Skin epidermis (tissue), 12 donors: Measurements from ENCODE around the gene KCND3.
A peak's percentile ranks its signal among the peaks of the same experiment; 100 is the strongest.

Experiments
- H3K27ac ChIP-seq, 21 experiments: fragments of 200-600 bp; sonication (generic) in 11 of 21; one replicate each; pipeline ENCODE4 v1.5.0; 2020; ENCODE audit warnings: mild to moderate bottlenecking in 3 of 21, inconsistent platforms in 2 of 21, moderate library complexity in 2 of 21
- H3K4me3 ChIP-seq, 7 experiments: fragments of 200-600 bp; sonication (generic) in 2 of 7; one replicate each; pipeline ENCODE4 v1.5.0; 2020; ENCODE audit warnings: inconsistent platforms in 2 of 7, mild to moderate bottlenecking in 2 of 7, moderate library complexity in 1 of 7

KCND3 gene

DNA sequence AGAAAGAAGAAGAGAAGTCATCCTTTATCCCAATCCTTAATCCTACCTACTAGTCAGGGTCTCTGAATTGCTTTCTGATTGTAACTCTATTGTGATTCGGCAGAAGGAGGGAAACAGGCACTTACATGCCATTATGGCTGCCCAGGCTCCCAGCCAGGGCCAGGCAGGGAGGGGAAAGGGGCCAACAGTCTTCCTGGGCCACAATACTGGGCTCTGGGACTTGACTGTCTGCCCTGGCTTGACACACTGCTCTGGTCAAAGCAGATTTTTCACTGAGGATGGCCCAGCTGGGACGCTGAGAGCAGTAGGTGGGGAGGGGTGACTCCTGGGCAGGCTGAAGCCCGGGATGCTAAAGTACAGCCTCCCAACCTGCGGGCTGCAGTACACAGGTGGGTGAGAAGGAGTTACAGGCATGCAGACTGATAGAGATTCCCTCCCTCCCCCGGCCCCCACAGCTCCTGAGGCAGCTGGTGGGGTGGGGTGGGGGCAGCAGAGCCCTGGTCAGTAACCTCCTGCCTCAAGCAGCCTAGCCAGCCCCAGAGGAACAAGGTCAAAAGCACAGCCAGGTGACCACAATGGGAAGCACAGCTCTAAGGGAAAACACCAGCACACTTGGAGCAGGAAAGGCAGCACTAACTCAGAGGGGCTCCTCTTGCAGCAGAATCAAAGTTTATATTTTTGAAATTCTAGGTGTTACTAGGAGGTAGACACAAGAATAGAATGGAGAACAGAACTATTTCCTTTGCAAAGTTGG, 25.3 kb downstream of the KCND3 start:
- no peak overlapping the region for H3K27ac ChIP-seq

DNA sequence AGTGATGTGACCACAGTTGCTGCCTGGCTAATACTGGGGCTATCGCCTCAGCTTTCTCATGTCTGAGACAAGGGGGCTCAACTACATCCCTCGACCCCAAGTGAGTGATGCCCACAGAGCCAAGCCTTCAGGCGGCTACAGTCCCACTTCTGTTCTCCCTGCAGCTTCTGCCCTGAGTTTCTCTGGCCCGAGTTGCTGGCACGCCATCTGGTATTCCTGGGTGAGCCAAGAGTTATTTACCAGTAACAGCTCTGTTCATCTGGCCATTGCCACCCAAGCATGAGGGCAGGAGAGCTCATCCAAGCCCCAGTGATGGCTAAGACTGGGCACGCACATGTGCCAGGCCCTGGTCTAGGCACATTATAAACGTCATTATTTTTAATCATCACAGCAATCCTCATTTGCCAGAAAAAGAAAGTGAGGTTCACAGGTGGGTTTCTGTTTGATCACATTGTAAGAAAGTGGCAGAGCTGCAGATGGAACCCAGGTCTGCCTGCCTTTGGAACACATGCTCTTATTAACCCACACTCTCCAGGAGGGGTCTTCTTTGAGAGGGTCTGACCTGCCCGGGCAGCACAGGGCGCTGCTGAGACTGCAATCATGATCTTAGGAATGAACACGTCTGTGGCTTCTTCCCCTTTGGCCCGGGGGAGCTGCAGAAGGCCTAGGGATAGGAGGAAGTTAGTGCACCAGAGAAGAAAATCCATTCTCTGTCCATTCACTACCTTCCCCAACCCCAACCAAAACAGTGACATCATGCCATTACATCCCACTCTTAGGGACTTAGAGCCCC, 27.5 kb downstream of the KCND3 start:
- H3K4me3 ChIP-seq, result no peak overlapping the region

More for the DNA sequence above, 25.3 kb downstream of the KCND3 start:
- no peak overlapping the region for H3K4me3 ChIP-seq

DNA sequence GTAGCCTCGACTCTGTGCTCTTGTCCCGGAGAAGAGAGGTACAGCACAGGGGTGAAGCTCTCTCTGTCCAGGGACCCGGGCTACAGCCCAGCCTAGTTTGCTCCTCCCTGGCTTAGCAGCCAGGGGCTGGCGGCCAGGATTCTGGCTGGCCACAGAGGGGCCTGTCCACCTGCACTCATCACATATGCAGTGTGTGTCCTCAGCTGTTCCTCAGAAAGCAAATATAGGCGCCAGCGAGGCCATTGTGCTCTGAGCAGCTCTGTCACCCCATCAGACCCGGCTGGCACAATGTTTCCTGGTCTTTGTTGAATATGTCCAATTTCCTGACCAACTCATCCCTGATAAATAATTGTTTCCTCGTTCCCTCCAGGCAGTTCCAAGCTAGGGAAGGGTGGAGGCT, 28.5 kb downstream of the KCND3 start:
- no peak overlapping the region for H3K27ac ChIP-seq
- no peak overlapping the region for H3K4me3 ChIP-seq

More for the DNA sequence above, 27.5 kb downstream of the KCND3 start:
- no peak overlapping the region for H3K27ac ChIP-seq

DNA sequence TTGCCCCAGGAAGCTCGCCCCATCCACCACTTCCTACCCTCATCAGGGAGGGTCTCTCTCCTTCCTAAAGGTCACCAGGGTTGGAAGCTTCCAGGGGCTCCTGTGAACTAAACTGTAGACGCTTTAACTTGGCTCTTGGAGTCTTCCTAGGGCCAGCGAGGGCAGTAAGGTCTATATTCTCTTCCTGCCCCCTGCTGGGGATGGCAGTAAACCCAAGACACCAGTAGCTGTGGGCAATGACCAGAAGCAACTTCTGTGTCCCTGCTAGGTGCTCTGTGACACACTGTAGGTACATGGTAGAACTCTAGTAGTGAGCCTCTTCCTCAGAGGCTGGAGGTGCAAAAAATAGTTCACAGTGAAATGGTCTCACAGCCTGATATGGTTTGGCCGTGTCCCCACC, 30.0 kb downstream of the KCND3 start:
- Histone ChIP-seq H3K27ac (no peak overlapping the region), H3K4me3 (no peak overlapping the region)

DNA sequence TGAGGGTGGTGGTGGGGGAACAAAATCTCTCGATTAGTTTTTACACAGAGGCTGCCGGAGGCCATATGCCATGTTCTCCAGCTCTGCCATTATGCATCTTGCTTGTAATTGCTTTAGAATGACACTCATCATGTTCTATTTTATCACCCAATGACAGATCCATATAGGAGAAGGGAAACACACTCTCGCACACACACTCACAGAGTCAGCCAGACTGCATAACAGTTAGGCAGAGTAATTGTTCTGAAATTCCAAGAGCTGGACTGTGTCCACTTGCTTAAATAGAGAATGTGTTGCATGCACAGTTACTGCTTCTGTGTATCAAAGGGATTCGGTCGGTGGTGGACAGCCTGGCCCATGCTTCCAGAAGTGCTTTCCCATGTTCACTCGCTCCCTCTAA, 30.6 kb downstream of the KCND3 start:
- H3K27ac ChIP-seq, result no peak overlapping the region
- no peak overlapping the region for H3K4me3 ChIP-seq

DNA sequence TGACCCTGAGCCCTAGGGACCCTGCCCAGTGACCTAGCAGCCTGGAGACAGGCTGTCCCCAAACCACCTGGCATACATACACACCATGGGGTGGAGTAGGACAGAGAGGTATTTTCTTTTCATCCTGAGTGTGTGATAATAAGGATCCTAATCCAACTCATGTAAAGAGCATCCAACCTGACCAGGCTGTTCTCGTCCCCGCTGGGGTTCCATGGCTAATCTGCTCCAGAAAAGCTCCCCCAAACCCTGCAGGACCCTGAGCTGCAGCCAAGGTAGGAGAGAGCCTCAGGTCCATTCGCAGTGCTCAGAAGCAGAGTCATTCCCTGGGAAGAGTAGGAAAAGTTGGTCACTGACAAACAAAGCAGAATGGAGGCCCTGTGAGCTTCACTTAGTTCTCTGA, 31.4 kb downstream of the KCND3 start:
- Histone ChIP-seq H3K4me3 (no peak overlapping the region), H3K27ac (no peak overlapping the region)

DNA sequence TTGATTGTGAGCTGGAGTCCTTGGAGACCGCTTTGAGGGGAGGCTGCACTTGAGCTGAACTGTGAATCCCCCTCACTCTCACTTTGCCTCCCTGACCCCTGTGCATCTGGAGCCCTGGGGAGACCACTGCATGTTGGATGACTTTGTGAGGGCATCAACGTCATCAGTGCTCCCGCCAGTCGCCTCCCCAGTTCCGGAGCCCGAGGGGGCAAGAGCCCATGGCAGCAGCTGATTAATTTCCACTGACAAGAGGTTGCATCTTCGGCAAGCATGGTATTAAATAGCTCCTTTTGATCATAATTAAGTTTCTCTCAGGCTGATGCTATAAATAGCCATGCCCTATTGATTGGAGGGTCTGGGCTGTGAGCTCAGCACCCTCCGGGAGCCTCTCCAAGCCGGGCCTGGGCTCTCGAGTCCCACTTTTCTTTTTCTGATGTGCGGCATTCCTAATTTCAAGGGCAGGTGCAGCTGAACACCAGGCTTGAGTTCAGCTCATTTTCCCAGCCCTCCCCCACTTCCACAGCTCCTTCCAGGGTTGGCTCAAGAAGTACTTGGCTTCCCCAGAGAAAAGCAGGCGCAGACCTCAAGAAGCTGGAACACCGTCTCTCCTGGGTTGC, 33.2 kb downstream of the KCND3 start:
- H3K27ac ChIP-seq, result no peak overlapping the region

DNA sequence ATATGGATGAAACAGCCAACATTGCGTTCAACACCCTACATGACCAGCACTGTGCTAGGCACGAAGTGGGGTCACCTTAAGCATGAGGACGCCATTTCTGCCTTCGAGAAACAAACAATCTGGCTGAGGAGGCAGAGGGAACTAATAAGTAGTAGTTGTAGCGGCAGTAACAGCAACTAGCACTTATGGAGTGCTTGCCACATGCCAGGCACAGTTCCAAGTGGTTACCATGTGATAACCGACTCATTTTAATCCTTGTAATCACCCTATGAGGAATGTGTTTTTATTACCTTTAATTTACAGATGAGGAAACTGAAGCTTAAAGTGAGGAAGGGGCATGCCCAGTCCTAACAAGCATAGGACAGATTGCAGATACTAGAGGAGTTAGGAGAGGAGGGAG, 33.7 kb downstream of the KCND3 start:
- Histone ChIP-seq H3K4me3 (no peak overlapping the region), H3K27ac (no peak overlapping the region)

More for the DNA sequence above, 33.2 kb downstream of the KCND3 start:
- H3K4me3 ChIP-seq, result no peak overlapping the region

DNA sequence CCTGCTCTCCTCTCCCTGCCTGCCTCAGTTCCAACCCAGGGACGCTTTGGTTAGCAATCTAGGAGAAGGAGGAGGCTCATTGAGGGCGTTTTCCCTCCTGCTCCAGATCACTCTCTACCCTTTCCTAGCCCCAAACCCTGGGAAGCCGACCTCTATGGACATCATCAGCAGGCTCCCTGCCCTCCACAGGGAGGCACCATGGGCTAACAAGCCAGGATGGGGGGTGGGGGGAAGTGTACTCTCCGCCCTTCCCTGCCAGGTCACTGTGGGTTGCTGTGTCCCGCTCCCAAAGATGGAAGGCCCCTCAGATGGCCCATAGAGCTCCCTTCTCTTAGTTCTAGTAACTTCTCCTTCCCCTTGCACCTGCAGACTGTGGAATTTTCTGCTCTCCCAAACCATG, 35.7 kb downstream of the KCND3 start:
- no peak overlapping the region for H3K4me3 ChIP-seq
- no peak overlapping the region for H3K27ac ChIP-seq

DNA sequence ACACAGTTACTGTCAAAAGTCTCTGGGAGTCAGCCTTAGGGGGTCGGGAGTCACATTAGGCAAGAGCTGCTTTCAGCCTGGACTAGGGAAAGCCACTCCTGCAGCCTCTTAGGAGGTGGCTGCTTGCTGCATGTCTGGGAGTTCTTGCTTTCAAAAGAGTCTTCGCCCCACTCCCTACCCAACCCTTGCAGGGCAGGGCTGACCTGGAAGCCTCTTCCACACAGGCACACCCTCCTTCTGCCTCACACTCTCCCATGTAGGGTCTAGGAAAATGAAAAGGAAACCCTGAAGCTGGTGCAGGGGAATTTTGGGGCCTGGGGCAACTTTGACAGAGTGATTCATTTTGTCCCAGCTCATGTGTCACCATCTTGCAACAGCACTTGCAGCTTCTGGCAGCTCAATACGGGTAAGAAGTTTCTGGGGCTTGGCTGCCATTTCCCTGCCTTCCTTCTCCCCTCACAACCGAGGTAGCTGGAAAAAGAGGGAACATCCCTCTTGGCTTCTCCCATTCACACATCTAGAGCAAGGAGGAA, 37.3 kb downstream of the KCND3 start:
- no peak overlapping the region for H3K4me3 ChIP-seq
- H3K27ac ChIP-seq, result peak overlapping the region in 6 of 21 experiments; percentile 10 to 58 (median 28)

DNA sequence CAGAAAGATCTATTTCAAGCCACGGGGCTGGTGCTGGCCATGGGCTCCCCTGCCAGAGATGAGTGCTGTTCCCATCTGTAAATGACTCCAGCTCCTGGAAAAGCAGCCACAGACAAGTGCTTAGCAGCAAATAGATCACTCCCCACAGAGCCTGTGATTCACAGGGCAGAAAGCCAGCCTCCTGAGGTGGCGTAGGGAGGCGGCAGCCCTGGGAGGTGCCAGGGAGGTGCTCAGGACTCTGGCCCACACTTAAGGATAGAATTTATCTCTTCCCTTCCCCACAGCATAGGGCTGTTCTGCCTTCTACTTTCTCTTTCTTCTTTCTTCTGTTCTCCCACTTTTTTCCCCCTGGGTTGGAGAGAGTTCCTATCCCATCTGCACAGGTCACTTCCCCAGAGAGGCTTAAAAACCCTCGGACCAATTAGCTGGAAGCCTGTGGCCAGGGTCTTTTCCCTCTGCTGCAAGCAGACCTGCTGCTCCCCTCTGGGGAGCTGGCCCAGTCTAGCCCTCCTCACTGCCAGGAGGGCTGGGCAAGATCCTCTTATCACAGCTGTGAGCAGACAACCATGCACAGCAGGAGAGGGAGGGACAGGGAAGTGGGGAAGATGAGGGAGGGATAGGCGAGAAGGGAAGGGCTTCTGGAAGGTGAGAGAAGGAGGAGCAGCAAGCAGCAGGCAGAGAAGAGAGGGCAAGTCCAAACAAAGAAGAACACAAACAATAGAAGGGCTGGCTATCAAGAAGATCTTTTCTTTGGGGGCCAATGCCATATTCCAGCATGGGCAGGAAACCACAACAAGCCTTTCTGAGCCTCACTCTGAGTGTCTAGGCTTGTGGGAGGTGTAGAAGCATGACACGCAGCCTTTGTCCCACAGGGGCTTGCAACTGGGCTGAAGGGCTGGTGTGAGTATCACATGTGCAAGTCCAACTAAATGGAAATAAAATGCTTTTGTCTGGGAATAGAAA, 41.0 kb downstream of the KCND3 start:
- Histone ChIP-seq H3K4me3 (peak overlapping the region in 1 of 7 experiments; percentile 12), H3K27ac (peak overlapping the region in 16 of 21 experiments; percentile 15 to 80 (median 65))

DNA sequence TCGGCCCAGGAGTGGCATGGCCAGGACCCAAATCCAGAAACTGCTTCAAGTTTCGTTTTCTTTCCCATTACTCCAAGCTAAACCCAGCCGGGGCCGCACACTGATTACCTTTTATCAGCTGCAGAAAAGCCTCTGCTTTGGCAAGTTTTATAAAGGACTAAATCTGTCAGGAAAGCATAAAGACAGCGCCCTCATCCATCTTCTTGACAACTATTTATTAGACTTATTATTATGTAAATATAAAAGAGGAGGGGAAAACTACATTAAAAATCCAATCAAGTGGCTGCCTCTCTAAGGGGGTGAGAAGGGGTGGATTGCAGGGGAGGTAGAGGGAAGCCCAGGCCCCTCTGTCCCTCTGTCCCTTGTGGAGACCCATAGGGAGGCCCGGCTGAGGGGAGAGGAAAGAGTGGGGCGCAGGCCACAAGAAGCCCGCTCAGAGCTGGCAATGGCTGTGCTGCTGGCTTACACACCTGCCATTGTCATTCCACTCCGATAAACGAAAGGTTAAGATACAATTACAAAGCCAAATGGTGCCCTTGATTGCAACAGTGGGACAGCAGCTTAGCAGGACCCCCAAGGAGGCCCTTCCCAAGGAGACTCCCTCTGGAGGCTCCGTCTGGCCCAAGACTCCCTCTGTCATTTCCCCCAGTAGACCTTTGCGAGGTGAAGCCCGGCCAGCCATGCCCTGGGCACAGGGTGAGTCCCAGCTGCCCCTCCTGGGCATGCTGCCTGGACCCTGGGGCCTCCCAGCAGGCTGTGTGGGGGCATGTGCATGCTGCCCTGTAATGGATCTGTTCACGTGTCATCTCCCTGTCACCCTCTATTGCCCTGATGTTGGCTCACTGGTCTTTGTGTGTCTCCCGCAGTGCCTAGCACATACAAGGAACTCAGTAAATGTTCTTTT, 45.4 kb downstream of the KCND3 start:
- no peak overlapping the region for H3K4me3 ChIP-seq
- H3K27ac ChIP-seq, result no peak overlapping the region

DNA sequence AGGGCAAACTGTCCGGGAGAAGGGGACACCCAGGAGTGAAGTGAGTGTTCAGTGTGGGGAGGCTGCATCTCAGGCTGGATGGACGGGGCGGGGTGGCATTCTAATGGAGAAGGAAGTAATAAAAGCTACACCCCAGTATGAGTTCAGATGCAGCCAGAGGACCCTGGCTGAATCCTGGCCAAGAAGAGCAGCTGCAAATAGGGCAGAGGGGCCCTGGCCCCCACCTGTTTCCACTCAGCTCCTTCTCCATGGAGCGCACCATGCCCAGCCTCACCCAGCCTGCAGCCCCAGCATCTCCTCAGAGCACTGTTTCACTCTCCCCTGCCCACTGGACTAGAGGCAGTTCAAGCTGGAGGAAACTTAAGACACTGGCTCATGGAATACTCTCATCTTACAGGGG, 46.4 kb downstream of the KCND3 start:
- no peak overlapping the region for H3K27ac ChIP-seq
- H3K4me3 ChIP-seq, result no peak overlapping the region

DNA sequence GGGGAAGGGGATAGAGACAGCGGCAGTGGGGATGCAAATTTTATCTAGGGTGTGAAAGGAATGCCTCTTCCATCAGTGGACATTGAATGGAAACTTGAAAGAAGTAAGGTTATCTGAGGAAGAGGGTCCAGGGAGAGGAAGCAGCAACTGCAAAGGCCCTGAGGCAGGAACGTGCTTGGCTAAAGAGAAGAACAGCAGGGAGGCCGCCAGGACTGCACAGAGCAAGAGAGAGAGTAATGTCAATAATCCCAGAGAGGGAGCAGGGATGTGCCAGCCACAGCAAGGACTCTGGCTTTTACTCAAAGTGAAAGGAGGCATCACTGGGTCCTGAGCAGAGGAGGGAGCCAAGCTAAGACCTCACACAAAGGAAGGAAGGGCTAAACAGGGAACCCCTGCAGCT, 50.9 kb downstream of the KCND3 start:
- no peak overlapping the region for H3K27ac ChIP-seq
- H3K4me3 ChIP-seq, result no peak overlapping the region

DNA sequence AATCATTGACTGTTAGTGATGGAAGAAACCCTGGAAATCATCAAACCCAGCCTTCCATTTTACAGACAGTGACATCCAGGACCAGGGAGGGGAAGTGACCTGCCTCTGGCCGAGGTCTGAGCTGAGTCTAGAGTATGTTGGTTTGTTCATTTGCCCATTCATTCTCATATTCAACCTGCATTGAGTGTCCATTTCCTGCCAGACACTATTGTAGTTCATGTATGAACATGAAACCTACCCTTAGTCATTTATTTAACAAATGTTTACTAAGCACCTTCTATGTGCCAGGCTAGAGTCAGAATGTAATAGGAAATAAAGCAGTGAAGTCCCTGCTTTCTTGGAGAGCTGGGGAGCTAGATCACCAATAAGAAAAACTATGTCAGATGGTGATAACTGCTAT, 51.3 kb downstream of the KCND3 start:
- no peak overlapping the region for H3K27ac ChIP-seq
- no peak overlapping the region for H3K4me3 ChIP-seq

DNA sequence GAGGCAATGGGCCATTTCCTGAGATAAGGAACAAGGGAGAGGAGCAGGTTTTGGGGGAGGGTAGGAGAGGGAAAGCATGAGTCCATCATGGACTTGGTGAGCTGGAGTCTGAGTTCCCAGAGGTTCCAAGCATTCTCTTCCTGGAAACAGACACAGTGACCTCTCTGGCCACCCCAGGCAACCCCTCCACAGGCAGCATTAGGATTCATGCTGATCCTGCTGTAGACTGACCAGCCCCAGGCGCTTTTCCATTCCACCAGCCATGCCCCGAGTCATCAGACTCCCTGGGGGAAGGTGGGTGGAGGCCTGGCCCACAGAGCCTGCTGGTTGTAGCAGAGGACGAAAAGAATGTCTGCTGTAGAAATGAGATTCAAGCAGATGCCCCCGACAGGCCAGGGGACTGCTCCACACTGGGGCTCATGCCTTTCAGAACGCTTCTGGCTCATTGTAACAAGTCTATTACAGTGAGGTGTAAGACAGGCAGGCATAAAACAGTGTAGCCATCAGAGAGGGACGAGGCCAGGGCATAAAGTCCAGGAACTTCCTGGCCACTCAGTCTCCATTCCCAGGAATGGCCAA, 52.2 kb downstream of the KCND3 start:
- H3K27ac ChIP-seq, result no peak overlapping the region
- H3K4me3 ChIP-seq, result no peak overlapping the region

DNA sequence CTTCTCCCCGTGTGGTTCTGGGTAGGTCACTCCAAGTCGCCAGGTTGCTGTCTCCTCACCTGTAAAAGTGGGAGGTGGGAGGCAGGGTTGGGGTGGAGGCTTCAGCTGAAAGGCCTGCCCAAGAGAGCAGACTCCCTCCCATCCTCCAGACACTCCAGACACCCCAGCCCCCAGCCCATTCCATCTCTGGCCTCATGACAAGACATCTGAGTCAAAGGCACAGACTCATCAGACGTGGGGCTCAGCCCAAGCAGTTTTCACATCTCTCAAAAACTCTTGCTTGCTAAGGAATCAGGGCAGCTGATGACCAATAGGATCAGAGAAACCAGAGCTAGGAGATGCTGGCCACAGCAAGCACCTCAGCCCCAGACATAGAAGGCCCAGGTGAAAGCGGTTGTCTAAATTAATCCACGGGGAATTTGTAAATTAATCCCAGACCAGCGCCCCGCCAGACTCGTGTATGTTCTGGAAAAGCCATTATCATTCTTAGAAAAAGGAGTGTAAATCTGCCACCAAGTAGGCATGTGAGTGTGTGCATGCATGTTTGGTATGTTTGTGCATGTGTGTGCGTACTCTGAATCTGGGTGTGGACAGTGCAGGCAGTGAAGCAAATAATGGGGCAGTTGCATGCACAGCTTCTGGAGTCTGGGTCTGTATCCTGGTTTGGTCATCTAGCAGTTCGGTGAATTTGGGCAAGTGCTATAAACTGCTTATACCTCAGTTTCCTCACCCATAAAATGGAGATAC, 55.2 kb downstream of the KCND3 start:
- Histone ChIP-seq H3K27ac (no peak overlapping the region), H3K4me3 (no peak overlapping the region)
